ENCODE measurements around the gene SUB1. TPM values are rescaled to one million over a fixed set of nuclear protein-coding genes. Genes with fewer than 3 reads are reported as not detected.
"Not testable (repeated sequence)": the region's sequence is repeated elsewhere in the genome, so short reads cannot be mapped to it uniquely, and the experiment has no call there.

SUB1 gene
- total RNA-seq, 1 donor from 2014 or later = 63.4 TPM

- no peak for ATAC-seq
- no peak for DNase-seq (ENCODE audit: low spot score)
Observed at GRCh38 chr5:32598260-32598937, 13.0 kb downstream of the SUB1 start.

DNA sequence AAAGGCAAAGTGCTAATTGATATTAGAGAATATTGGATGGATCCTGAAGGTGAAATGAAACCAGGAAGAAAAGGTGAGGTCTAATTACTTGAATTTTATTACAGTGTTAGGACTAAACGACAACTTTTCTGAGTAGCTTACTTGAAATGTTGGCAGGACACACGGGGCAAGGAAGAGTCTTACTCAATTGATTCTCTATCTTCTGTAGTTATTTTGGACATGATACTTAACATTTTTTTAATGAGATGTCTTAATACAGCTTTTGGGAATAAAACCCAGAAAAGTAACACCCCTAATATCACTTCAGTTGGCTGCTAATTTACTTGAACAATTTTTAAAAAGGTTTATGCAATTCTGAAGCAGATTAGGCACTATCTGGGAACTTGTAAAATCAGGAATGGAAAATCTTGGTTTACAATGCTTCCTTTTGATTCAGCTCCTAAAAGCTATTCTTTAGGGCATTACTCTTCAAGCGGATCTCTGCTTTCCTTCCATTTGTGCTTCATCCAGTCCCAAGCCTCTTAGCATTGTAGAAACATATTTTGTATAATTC, 13.7 kb downstream of the SUB1 start:
- DNase-seq (ENCODE audit: low spot score) = no peak
- ATAC-seq = no peak

DNA sequence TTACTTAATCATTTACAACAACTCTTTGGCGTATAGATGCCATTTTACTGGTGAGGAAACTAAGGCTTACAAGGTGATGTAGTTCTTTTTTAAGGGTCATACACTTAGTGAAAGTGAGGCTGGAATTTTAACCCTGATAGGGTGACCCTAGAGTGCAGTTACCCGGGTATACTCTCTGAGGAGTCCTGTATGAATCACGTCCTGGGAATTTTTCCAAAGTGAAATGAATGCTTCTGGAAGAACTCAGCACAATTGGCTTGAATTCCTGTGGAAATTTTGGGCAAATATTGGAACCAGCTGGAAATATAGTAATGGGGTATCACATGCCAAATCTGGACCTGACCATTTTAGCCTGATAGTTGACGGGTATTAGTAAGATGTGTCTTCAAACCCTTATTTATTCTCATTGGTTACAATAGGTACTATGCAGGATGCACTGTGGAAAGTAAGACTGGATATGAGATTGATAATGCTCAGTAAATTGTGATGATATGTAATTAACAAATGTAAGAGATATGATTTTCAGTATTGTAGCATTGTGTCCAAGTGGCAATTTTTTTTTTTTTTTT, 14.8 kb downstream of the SUB1 start:
- ATAC-seq (no peak), DNase-seq (ENCODE audit: low spot score) (no peak)

- DNase-seq (ENCODE audit: low spot score) (no peak), ATAC-seq (peak; percentile 64)
Observed at GRCh38 chr5:32601623-32602295, 16.4 kb downstream of the SUB1 start.

DNA sequence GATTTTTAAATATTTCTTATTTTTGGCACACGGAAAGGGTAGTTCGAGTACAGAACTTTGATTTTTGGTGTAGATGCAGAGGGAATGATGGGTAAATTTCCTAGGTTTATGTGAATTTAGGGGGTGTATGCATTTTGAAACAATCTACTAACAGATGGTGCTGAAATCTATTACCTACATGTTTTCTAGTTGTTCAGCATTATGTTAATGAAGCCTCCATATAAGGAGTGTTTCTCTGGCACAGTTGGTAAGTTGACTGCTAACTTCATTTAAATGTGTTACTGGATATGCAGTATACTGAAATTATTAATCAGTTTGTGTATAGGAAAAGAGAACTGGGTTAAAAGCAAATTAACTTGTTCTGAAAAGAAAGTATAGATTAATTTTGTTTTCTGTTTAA, 17.5 kb downstream of the SUB1 start:
- no peak for ATAC-seq

GRCh38 chr5:32604800-32605765, 19.7 kb downstream of the SUB1 start:
- ATAC-seq (no peak), DNase-seq (ENCODE audit: low spot score) (no peak)

More for the DNA sequence above, 17.5 kb downstream of the SUB1 start:
- no peak for DNase-seq (ENCODE audit: low spot score)

DNA sequence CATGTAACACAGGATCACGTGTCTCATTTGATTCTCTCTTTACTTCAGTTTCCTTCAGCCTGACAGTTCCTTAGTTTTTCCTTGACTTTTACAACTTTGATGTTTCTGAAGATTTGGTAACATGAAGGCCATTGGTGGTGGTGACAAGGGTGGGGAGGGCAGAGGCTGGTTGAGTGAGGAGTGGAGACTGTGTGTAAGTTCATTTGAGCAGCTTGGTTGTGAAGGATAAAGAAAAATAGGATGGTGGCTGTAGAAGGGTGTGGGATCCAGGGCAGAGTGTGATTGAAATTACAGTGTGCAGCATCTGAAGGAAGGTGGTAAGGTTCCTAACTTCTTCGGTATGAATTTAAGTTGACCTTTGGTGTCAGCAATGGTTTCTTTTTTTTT, 20.4 kb downstream of the SUB1 start:
- no peak for DNase-seq (ENCODE audit: low spot score)
- no peak for ATAC-seq

GRCh38 chr5:32612134-32612888, 27.0 kb downstream of the SUB1 start:
- DNase-seq (ENCODE audit: low spot score) = no peak
- no peak for ATAC-seq

- DNase-seq (ENCODE audit: low spot score) (peak; percentile 81), ATAC-seq (peak; percentile 99)
Observed at GRCh38 chr5:32613050-32613672, 27.8 kb downstream of the SUB1 start.

- DNase-seq (ENCODE audit: low spot score) (no peak), ATAC-seq (no peak)
Observed at GRCh38 chr5:32615236-32615635, 29.9 kb downstream of the SUB1 start.

GRCh38 chr5:32618962-32619361, 33.6 kb downstream of the SUB1 start:
- DNase-seq (ENCODE audit: low spot score) = no peak
- ATAC-seq = no peak

DNA sequence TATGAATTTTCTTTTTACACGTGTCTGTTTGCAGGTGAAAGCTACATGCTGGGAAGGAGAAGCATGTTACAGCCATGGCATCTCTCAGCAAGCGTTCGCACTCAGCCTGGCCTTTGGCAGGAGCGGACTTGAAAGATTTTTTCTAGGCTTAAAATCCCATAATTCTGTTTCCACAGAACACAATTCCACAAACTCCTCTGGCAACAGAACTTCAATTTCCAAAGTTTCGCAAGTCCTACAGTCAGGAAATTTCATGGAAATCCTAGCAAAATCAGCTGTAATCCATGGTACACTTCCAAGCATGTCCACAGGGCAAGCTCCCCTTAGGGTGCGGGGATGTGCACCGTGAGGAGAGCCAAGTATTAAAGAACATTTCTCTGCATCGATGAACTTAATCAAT, 35.9 kb downstream of the SUB1 start:
- ATAC-seq (no peak), DNase-seq (ENCODE audit: low spot score) (no peak)

- no peak for DNase-seq (ENCODE audit: low spot score)
- ATAC-seq = no peak
Observed at GRCh38 chr5:32625106-32625505, 39.7 kb downstream of the SUB1 start.

- ATAC-seq (no peak), DNase-seq (ENCODE audit: low spot score) (no peak)
Observed at GRCh38 chr5:32625547-32625946, 40.2 kb downstream of the SUB1 start.

GRCh38 chr5:32627219-32627870, 42.0 kb downstream of the SUB1 start:
- ATAC-seq (no peak), DNase-seq (ENCODE audit: low spot score) (no peak)

GRCh38 chr5:32628049-32628844, 42.9 kb downstream of the SUB1 start:
- ATAC-seq (peak; percentile 69), DNase-seq (ENCODE audit: low spot score) (peak; percentile 69)

DNA sequence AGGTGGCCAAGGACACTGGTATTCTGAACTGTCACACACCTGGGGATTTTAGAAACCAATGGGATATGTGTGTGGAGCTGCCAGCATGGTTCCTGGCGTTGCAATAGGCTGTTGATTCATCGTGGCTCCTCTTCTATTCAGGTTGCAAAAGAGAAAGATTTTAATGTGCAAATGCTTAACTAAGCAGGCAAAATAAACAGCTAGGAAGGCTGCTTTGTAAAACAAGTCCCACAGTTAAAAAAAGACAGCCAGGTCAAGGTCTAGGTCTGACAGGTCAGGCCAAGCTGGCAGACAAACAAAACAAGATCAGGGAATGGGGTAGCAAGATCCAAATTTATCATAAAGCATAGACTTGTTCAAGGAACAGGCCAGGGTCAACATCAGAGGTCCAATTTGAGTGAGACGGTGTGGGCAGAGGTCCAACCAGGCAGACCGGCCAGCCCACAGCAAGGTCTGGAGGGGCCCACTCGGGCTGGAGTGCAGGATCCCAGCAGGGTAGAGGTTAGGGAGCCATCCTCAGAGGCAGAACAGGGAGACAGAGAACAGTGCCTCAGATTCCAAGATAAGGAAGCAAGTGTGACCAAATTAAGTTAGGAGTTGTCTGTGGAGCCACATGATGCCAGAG, 45.6 kb downstream of the SUB1 start:
- ATAC-seq = peak; percentile 73
- peak; percentile 81 for DNase-seq (ENCODE audit: low spot score)

GRCh38 chr5:32633017-32633416, 47.7 kb downstream of the SUB1 start:
- ATAC-seq; DNase-seq (ENCODE audit: low spot score): not testable (repeated sequence)

Data from left lobe of liver (tissue), 2 donors.